ENCODE measurements around the gene EHMT2.
"Not testable (repeated sequence)": the region's sequence is repeated elsewhere in the genome, so short reads cannot be mapped to it uniquely, and the experiment has no call there.

The EHMT2 gene

DNA sequence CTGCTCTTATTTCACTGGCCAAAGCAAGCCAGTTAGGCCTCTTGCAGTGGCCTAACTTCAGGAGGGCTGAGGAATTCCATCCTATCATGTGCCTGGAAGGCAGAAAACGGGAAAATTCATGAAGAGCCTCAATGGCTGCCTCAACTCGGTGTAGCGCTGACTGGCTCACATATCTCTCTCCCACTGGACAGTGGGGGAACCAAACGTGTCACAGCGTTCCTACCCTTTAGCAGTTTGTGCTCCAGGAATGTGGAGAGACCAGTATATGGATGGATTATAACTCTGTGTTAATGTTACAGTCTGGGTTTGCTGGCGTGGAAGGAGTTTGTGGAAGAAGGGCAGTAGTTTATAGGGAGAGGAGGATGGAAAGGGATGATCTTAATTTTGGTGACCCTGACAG is 18.3 kb upstream of the EHMT2 start:
- no peak for DNase-seq (ENCODE audit: low read depth)
- H3K4me3 ChIP-seq (ENCODE audit: low read length) = no peak overlapping the region
- TF ChIP-seq, protein P1, sequence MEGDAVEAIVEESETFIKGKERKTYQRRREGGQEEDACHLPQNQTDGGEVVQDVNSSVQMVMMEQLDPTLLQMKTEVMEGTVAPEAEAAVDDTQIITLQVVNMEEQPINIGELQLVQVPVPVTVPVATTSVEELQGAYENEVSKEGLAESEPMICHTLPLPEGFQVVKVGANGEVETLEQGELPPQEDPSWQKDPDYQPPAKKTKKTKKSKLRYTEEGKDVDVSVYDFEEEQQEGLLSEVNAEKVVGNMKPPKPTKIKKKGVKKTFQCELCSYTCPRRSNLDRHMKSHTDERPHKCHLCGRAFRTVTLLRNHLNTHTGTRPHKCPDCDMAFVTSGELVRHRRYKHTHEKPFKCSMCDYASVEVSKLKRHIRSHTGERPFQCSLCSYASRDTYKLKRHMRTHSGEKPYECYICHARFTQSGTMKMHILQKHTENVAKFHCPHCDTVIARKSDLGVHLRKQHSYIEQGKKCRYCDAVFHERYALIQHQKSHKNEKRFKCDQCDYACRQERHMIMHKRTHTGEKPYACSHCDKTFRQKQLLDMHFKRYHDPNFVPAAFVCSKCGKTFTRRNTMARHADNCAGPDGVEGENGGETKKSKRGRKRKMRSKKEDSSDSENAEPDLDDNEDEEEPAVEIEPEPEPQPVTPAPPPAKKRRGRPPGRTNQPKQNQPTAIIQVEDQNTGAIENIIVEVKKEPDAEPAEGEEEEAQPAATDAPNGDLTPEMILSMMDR (conservative IDR thresholded peaks at IDR 0.05; ENCODE audit: low read length) = no peak

DNA sequence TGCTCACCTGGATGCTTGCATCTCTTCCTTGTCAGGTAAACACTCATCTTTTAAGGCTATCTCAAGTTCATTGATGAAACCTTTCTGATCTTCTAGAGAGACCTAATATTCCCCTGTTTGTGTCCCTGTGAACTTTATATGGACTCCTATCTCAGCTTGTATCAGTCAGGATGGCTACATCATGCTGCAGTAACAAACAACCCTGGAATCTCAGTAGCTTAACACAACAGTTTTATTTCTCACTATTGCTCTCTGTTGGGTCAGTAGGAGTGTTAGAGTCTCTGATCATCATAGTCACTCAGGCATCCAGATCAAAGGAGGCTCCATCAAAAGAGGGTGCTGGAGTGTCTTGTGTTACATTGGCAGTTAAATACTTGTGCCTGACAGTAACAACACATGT is 17.9 kb upstream of the EHMT2 start:
- H3K4me3 ChIP-seq (ENCODE audit: low read length) = no peak overlapping the region
- TF ChIP-seq, protein P1 (conservative IDR thresholded peaks at IDR 0.05; ENCODE audit: low read length) = no peak
- no peak for DNase-seq (ENCODE audit: low read depth)

DNA sequence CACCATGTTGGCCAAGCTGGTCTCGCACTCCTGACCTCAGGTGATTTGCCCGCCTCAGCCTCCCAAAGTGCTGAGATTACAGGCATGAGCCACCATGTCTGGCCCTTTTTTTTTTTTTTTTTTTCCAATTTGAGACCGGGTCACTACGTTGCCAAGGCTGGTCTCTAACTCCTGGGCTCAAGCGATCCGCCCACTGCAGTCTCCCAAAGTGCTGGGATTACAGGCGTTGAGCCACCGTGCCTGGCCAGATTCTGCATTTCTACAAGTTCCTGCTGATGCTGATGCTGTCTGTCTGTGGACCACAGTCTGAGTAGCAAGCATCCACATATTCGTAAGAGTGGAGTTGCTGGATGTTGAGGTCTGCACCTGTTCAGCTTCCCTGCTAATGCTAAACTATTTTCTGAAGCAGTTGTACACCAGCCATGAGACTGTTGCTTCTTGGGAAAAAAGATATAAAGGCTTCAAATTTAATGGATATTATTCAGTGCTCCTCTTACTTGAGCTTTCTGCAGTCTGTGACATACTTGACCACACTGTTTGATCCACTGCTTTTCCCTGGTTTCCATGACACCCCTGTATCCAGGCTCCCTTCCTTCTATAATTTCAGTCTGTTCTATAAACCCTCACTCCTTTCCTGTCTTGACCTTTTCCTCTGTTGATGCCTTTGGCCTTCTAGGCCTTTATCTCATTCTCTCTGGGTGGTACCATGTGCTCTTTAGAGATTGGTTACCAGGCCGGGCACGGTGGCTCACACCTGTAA is 14.5 kb upstream of the EHMT2 start:
- DNase-seq (ENCODE audit: low read depth) = no peak
- TF ChIP-seq, protein P1 (conservative IDR thresholded peaks at IDR 0.05; ENCODE audit: low read length) = no peak
- no peak overlapping the region for H3K4me3 ChIP-seq (ENCODE audit: low read length)

DNA sequence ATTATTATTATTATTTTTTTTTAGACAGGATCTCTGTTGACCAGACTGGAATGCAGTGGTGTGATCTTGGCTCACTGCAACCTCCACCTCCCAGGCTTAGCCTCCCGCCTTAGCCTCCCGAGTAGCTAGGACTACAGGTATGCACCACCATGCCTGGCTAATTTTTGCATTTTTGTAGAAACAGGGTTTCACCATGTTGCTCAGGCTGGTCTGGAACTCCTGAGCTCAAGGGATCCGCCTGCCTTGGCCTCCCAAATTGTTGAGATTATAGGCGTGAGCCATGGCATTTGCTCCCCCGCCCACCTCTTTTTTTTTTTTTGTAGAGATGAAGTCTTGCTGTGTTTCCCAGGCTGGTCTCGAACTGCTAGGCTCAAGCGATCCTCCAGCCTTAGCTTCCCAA is 11.8 kb upstream of the EHMT2 start:
- DNase-seq (ENCODE audit: low read depth); H3K4me3 ChIP-seq (ENCODE audit: low read length): not testable (repeated sequence)

DNA sequence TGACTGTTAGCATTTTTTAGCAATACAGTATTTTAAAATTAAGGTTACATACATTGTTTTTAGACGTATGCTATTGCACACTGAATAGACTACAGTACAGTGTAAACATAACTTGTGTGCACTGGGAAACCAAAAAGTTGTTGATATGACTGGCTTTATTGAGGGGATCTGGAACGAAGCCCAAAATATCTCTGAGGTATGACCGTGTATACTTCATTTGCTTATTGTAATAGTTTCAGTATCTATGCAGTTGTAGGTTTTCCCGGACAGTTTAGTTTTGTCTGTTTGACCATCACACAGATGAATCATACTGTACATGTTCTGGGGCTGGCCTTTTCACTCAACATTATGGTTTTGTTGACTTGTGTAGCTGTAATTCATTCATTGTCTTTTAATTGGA is 11.3 kb upstream of the EHMT2 start:
- no peak overlapping the region for H3K4me3 ChIP-seq (ENCODE audit: low read length)
- TF ChIP-seq, protein P1 (conservative IDR thresholded peaks at IDR 0.05; ENCODE audit: low read length) = no peak
- DNase-seq (ENCODE audit: low read depth) = peak; percentile 14

DNA sequence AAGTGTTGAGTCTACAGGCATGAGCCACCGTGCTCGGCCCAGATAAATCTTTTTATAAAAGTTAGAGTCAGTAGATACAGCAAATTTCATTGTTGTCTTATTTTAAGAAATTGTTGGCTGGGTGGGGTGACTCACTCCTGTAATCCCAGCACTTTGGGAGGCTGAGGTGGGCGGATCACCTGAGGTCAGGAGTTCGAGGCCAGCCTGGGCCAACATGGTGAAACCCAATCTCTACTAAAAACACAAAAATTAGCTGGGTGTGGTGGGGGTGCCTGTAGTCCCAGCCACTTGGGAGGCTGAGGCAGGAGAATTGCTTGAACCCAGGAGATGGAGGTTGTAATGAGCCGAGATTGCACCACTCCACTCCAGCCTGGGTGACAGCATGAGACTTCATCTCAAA is 10.8 kb upstream of the EHMT2 start:
- not testable (repeated sequence) for DNase-seq (ENCODE audit: low read depth); H3K4me3 ChIP-seq (ENCODE audit: low read length)

DNA sequence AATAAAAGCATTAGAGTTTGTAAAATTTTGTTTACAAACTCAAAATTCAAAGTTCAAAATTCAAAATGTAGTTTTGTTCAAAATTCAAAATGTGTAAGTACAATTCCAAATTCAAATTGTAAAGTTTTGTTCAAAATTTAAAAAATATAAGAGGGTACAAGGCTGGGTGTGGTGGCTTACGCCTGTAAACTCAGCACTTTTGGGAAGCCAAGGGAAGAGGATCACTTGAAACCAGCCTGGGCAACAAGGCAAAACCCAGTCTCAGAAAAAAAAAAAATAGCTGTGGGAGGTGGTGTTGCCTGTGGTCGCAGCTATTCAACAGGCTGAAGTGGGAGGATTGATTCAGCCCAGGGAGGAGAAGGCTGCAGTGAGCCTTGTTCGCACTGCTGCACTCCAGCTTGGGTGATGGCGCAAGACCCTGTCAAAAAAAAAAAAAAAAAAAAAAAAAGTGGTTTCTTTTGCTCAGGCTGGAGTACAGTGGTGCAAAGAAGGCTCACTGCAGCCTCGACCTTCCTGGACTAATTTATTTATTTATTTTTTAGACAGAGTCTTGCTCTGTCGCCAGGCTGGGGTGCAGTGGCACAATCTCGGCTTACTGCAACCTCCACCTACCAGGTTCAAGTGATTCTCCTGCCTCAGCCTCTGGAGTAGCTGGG is 9.8 kb upstream of the EHMT2 start:
- peak; percentile 85 for DNase-seq (ENCODE audit: low read depth)
- TF ChIP-seq, protein P1 (conservative IDR thresholded peaks at IDR 0.05; ENCODE audit: low read length) = no peak
- H3K4me3 ChIP-seq (ENCODE audit: low read length) = no peak overlapping the region

DNA sequence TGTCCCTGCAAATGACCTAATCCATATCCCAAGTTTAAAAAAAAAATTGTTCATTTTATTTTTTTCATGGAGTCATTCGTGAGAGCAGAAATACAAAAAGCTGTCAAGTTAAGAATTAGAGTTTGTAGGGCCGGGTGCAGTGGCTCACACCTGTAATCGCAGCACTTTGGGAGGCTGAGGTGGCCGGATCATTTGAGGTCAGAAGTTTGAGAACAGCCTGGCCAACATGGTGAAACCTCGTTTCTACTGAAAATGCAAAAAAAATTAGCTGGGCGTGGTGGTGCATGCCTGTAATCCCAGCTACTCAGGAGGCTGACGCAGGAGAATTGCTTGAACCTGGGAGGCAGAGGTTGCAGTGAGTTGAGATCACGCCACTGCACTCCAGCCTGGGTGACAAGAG is 9.2 kb upstream of the EHMT2 start:
- not testable (repeated sequence) for DNase-seq (ENCODE audit: low read depth); H3K4me3 ChIP-seq (ENCODE audit: low read length)

Data from AG10803 (cell line).